ENCODE data around the gene PLEKHA3. TPM values are rescaled to one million over a fixed set of nuclear protein-coding genes. Genes with fewer than 3 reads are reported as not detected.

PLEKHA3 gene
- total RNA-seq, 2 experiments from 2014 or later: 27.0 to 31.7 TPM

Other genes starting within 250 kb of the PLEKHA3 start
- gene PRKRA, start 29.3 kb upstream of the PLEKHA3 start, total RNA-seq: 10 to 100 TPM; 49.8 to 52.6 TPM
- 1 to 10 TPM; 1.5 to 2.4 TPM for gene PJVK, start 29.1 kb upstream of the PLEKHA3 start, total RNA-seq
- gene FKBP7, start 1.9 kb upstream of the PLEKHA3 start, total RNA-seq: 1 to 10 TPM; 3.7 to 6.2 TPM